GM18951 (cell line): ENCODE data around the gene ARL5C.

Experiments
- POLR2A ChIP-seq: IDR thresholded peaks from 4 replicates; pipeline ENCODE4 v1.6.1; 2011; ENCODE audit warnings: mild to moderate bottlenecking; ENCODE audit not compliant: insufficient read length, insufficient read depth; ENCODE audit errors: extremely low read depth
- in situ Hi-C: fragments of 300-500 bp; cut with MboI; formaldehyde crosslinking; loops from one replicate; pipeline ENCODE4 v1.12.0; 2022; ENCODE audit warnings: low sequenced_read_pairs, mixed read lengths, inconsistent platforms; ENCODE audit not compliant: unreplicated experiment

Gene ARL5C

DNA sequence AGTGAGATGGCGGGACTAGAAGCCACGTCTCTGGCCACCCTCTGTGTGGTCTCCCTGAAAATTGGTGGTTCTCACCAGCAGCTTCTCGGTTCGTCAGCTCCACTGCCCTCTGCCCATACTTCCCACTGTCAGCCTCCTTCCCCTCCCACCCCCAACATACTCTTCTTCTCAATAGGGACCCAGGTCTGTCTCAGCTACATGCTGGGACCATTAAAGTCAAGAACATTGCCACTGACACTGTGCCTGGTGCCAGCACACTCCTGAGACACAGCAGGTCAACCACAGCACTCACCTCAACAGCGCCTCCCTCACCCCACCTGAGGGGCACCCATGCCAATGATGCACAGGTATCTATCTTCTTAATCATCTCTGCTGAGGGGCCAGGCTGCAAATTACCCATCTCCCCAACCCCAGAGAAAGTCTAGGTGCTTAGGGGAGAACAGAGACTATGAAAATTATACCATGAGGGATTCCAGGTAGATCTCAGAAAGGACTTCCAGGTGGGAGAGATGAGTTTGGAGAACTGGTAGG lies 15.8 kb downstream of the ARL5C start:
- no peak for TF ChIP-seq POLR2A

DNA sequence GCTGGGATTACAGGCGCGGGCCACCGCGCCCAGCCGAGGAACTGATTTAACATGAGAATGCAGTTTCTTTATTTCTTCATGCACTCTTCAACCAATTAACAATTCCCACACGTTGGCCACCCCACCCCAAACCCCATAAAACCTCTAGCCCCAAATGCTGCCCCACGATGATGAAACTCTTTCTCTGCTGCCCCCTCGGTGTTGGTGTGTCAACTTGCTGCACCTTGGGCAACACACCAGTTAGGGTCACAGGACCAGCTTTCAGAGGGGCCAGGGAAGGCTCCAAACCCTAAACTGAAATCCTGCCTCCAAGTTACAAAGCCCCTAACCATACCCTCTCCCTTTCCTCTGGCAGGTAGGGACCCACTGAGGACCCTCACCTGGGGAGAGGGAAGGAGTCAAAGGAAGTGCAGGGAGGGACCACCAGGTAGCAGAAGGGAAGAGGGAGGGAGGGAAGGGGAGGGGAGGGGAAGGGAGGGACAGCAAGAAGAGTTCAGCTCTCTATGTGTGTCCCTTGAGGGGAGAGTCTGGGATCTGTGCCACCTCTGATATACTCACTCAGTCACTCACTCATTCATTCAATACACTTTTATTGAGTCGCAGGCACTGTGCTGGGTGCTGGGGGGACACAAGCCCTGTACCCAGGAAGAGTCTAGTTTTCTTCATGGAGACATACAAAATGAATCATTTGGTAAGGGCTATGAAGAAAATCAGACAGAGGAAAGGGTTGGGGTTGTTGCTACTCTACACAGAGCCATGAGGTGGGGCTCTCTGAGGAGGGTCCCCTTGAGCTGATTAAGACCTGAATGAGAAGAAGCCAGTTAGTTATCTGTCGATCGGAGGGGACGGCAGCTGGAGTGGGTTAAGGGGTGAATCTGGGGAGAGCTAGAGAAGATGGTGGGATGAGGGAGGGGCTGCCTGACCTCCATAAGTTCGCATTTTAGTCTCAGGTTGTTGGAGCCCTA lies 18.5 kb downstream of the ARL5C start:
- TF ChIP-seq POLR2A: no peak
- in situ Hi-C loops: no loop called here

More for the DNA sequence above, 15.8 kb downstream of the ARL5C start:
- in situ Hi-C loops: loop anchor here (10.0 kb wide), 1 partner anchor 165 kb away; no protein-coding TSS in a partner anchor

DNA sequence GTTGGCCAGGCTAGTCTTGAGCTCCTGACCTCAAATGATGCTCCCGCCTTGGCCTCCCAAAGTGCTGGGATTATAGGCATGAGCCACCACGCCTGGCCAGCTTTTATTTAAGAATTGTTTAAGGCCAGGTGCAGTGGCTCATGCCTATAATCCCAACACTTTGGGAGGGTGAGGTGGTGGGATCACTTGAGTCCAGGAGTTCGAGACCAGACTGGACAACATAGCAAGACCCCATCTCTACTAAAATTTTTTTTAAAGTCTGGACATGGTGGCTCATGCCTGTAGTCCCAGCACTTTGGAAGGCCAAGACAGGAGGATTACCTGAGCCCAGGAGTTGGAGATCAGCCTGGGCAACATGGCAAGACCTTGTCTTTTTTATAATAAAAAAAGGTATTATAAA lies 19.7 kb downstream of the ARL5C start:
- TF ChIP-seq POLR2A: no peak
- in situ Hi-C loops: no loop called here

DNA sequence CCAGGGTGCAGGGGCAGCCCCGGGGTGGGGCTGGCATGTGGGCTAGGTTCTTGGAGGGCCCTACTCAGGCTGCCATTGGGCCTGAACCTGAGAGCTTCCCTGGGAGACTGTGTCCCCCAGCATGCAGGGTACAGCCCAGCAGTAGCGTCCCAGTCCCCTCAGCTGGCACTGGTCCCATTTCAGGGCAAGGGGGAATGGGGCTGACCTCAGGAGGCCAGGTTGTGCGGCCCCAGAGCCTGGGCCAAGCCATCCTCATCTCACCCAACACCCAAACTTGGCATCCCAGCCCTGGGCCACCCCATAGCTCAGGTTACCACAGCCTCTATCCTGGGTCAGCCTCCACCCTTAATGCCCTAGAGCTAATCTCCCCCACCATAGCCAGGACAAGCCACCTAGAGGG lies 20.8 kb downstream of the ARL5C start:
- in situ Hi-C loops: no loop called here
- TF ChIP-seq POLR2A: no peak

DNA sequence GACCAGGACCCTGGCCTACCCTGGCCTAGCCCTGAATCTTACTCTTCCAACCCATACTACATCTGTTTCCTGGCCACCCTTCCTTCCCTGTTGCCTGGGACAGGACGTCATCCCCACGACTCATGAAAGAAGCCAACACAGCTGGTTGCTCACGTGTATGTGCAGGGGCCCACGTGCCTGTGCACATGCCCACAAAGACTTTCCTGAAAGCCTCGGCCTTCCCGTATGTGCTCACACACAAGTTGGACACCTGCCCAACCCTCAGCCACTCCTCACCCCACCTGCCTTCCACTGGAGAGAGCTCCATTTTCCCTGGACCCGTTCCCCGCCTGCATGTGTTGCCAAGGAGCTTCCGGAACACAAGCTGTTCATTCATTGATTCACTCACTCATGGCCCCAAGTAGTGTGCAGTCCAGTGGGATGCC lies 21.5 kb downstream of the ARL5C start:
- in situ Hi-C loops: no loop called here
- no peak for TF ChIP-seq POLR2A

DNA sequence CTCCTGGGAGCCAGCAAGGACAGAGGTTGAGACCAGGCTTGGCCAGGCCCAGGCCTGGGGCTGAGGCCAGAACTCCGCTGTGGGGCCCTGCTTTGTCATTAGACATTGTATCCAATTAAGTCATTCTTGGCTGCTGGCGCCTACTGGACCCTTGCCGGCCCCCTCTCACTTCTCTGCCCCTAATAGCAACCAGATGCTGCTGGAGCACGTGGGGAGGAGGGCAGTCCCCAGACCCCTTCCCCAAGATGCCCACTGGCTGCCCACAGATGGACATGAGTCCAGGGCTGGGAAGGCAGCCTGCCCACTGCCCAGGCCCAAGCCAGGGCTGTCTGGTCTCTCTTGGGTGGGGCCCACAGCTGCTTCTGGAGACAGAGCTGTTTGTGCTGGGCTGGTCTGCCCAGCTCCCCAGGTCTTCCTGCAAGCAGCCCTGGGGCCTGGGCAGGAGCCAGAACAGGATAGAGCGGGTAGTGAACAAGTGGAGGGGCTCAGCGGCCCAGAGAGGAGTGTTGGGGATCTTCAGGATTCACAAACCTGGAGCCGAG lies 22.3 kb downstream of the ARL5C start:
- in situ Hi-C loops: no loop called here
- TF ChIP-seq POLR2A: no peak

DNA sequence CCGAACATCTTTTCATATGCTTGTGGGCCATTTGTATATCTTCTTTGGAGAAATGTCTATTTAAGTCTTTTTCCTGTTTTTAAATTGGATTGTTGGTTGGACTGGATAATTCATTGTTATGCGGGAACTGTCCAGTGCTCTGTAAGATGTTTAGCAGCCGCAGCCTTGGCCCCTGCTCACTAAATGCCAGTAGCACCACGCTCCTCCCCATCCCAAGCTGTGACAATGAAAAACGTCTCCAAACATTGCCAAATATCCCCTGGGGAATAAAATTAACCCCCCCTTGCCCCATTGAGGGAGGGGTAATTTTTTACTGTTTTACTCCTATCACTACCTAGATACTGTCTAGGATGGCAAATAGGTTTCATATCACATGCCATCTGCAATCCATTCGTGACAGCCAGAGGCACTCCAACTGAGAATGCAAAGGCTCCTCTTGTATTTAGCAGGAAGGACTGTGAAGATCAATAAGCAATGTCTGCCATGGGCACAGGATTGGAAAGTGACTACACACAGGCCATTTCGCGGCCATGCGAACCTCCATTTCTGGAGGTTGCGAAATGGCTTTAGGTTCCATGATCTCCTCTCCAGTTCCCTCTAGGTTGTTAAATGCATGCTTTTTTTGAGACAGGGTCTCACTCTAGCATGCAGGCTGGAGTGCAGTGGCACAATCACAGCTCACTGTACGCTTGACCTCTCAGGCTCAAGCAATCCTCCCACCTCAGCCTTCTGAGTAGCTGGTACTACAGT lies 23.9 kb downstream of the ARL5C start:
- TF ChIP-seq POLR2A: no peak
- in situ Hi-C loops: no loop called here

DNA sequence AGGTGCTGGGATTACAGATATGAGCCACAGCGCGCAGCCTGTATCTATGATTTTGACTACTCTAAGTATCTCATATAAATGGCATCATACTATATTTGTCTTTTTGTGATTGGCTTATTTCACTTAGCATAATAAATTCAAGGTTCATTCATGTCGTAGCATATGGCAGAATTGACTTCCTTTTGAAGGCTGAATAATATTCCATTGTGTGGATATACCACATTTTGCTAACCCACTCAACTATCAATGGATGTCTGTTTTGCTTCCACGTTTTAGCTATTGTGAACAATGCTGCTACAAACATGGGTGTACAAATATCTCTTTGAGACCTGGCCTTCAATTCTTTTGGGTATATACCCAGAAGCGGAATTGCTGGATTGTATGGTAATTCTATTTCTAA lies 24.7 kb downstream of the ARL5C start:
- in situ Hi-C loops: no loop called here
- no peak for TF ChIP-seq POLR2A

DNA sequence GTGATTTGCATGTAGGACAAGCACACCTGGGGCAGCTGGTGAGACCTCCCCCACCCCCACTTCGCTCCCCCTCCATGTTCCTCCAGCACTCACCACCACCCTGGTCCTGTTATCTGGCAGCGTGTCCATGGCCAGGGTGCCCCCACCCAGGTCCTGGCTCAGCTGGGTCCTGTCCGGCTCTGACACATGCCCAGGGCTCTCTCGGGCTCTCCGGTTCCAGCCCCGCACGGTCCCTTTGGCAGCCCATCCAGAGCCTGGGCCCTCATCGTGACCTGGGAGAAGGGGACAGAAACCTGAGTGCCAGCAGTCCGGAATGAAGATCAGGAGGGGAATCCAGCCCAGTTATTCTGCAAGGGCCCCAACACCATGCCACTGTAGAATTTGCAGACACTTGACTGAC lies 26.4 kb downstream of the ARL5C start:
- in situ Hi-C loops: no loop called here
- TF ChIP-seq POLR2A: no peak

DNA sequence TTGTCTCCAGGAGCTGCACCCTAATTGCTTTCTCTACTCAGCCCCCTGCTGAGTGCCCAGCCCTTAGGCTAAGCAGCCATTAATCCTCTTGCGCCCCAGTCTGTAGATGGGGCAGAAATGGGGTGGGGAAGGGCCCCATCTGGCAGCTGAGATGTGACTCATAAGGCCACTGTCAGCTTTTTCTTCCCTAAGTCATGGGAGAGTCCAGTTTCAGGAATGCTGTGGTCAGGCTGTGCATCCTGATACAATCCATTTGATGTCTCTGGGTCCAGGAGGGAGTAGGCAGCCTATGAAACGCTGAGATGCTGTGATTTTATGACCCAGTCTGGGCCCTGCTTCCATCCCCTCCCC lies 26.8 kb downstream of the ARL5C start:
- no peak for TF ChIP-seq POLR2A
- in situ Hi-C loops: no loop called here

DNA sequence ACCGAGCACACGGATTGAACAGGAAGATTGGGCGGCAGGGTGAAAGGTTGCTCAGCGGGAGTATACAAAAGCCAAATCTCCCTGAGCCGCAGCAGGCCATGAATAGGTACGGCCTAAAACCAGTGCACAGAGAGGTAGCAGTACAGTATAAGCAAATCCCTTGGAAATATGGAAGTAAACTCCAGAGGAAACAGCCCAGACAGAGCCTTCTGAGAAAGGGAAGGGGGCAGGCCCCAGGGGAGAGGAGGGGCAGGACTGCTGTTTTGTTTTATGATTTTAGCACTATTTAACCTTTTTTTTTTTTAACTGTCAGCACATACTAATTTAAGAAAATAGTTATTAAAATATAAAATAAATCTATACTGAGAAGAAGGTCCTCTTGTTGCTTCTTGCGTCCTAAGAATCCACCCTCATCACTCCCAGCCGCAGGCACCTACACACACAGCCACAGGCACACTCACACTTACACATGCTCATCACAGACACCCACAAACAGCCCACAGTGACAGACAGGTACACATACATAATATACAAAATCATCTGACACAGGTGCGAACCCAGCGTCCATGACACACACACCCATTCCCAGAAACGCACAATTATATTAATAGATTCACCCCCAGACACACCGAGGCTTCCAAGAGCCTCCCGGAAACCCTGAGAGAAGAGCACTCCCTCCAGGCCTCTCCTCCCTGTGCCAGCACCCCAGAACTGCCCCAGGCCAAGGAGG lies 27.4 kb downstream of the ARL5C start:
- no peak for TF ChIP-seq POLR2A
- in situ Hi-C loops: no loop called here

DNA sequence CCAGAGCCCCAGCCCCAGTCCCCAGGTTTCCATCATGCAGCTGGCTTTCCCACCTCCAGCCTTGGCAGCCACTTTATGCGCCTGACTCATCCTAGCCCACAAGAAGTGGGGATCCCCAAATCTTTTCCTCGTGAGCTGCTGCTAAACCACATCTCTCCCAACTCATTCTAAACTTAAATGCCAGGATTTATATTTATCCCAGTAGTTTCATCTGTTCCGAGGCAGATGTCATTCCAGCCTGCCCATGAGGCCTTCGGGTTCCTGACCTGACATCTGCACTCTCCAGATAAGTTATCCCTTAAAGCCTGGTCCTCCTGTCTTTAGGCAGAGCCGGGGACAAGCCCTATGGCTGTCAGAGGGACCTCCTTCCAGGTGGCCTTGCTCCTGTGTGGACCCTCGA lies 31.1 kb downstream of the ARL5C start:
- in situ Hi-C loops: no loop called here
- no peak for TF ChIP-seq POLR2A

DNA sequence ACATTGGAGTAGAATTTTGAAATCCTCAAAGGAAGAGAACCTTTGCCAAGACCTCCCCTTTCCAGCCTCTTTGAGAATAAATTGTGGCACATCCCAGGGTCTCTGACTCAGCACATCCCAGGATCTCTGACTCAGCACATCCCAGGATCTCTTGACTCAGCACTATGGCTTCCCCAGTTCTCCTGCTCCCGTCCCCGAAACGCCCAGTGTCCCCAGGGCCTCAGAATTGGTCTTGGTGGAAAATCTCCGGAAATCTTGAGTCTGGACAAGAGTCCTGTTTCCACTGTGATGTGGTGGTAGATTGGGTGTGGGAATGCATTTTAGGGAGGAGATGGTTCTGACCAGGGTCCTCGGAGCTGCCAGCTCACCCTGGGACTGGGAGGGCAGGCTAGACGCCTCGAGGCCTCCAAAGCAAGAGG lies 33.8 kb downstream of the ARL5C start:
- in situ Hi-C loops: no loop called here
- TF ChIP-seq POLR2A: no peak
